WTC11 (cell line): ENCODE data around the gene MEX3C.

ENCODE experiments used
- ARID4B ChIP-seq: sonication (generic); formaldehyde crosslinking; IDR thresholded peaks from 2 replicates; pipeline ENCODE4 v1.8.0; 2023; ENCODE audit warnings: missing genetic modification reagents, mild to moderate bottlenecking, borderline replicate concordance
- ATF2 ChIP-seq: sonication (generic); formaldehyde crosslinking; IDR thresholded peaks from 2 replicates; pipeline ENCODE4 v1.8.1; 2022; ENCODE audit warnings: low read depth, missing genetic modification reagents, borderline replicate concordance
- CTCF ChIP-seq: fragments of 200-600 bp; IDR thresholded peaks from 2 replicates; pipeline ENCODE4 v1.8.0; 2022; ENCODE audit warnings: antibody characterized with exemption
- GRHL2 ChIP-seq: fragments of 250-450 bp; sonication (Bioruptor Pico); IDR thresholded peaks from 2 replicates; pipeline ENCODE4 v1.8.0; 2022; ENCODE audit warnings: mild to moderate bottlenecking, moderate library complexity; ENCODE audit not compliant: insufficient replicate concordance, severe bottlenecking
- NR2C2 ChIP-seq: sonication (generic); formaldehyde crosslinking; IDR thresholded peaks from 2 replicates; pipeline ENCODE4 v1.8.0; 2022; ENCODE audit warnings: mild to moderate bottlenecking, missing genetic modification reagents
- PRDM15 ChIP-seq: sonication (generic); formaldehyde crosslinking; IDR thresholded peaks from 2 replicates; pipeline ENCODE4 v1.8.0; 2022; ENCODE audit warnings: missing genetic modification reagents
- PRRX2 ChIP-seq: fragments of 250-450 bp; sonication (Bioruptor Pico); IDR thresholded peaks from 2 replicates; pipeline ENCODE4 v1.8.0; 2021; ENCODE audit warnings: mild to moderate bottlenecking
- USF2 ChIP-seq: sonication (generic); formaldehyde crosslinking; IDR thresholded peaks from 2 replicates; pipeline ENCODE4 v1.8.1; 2023; ENCODE audit warnings: mild to moderate bottlenecking, missing genetic modification reagents, moderate library complexity
- ZNF121 ChIP-seq: sonication (generic); formaldehyde crosslinking; IDR thresholded peaks from 2 replicates; pipeline ENCODE4 v1.8.0; 2023; ENCODE audit warnings: missing genetic modification reagents
- ZNF512 ChIP-seq: sonication (generic); formaldehyde crosslinking; IDR thresholded peaks from 2 replicates; pipeline ENCODE4 v1.8.1; 2022; ENCODE audit warnings: missing genetic modification reagents, borderline replicate concordance
- ZNF671 ChIP-seq: fragments of 250-450 bp; sonication (Bioruptor Pico); IDR thresholded peaks from 2 replicates; pipeline ENCODE4 v1.8.0; 2021; ENCODE audit warnings: mild to moderate bottlenecking

GRCh38 chr18:51157215-51157614 is 40.3 kb downstream of the MEX3C start:
- TF ChIP-seq USF2, result no peak
- no peak for TF ChIP-seq CTCF
- TF ChIP-seq ARID4B (CRISPR knock-in tag), result no peak
- TF ChIP-seq GRHL2 (CRISPR knock-in tag), result no peak
- TF ChIP-seq PRDM15 (CRISPR knock-in tag), result no peak
- TF ChIP-seq ZNF671 (CRISPR knock-in tag), result no peak
- no peak for TF ChIP-seq NR2C2 (CRISPR knock-in tag)
- TF ChIP-seq ATF2 (CRISPR knock-in tag), result no peak
- TF ChIP-seq ZNF121 (CRISPR knock-in tag), result no peak
- no peak for TF ChIP-seq PRRX2 (CRISPR knock-in tag)
- no peak for TF ChIP-seq ZNF512
